GM12878 (cell line): Measurements from ENCODE around the gene HUNK.

Experiments
- ATF2 ChIP-seq: IDR thresholded peaks from 2 replicates; pipeline ENCODE4 v1.6.1; 2012; ENCODE audit warnings: low read length, inconsistent platforms
- CREM ChIP-seq: IDR thresholded peaks from 2 replicates; pipeline ENCODE4 v1.6.1; 2014; ENCODE audit warnings: antibody characterized with exemption, low read depth
- CTCF ChIP-seq, 3 experiments: IDR thresholded peaks in 2 of 3; conservative IDR thresholded peaks in 1 of 3; 2 replicates each; pipeline ENCODE4 v1.5.1; 2011; ENCODE audit warnings: low read depth in 3 of 3, low read length in 3 of 3, mild to moderate bottlenecking in 3 of 3, control low read depth in 2 of 3, moderate library complexity in 2 of 3, inconsistent platforms in 1 of 3, mixed read lengths in 1 of 3; ENCODE audit not compliant: control insufficient read depth in 2 of 3, insufficient read depth in 1 of 3; ENCODE audit errors: extremely low read depth in 1 of 3
- ELK1 ChIP-seq: IDR thresholded peaks from 2 replicates; pipeline ENCODE4 v1.6.1; 2012; ENCODE audit warnings: low read depth, low read length, improper control_type of control experiment
- EP300 ChIP-seq, 2 experiments: fragments of 150-350 bp in 1 of 2; IDR thresholded peaks; 2 replicates each; pipeline ENCODE4 v1.6.1; 2011 to 2012; ENCODE audit warnings: low read depth in 2 of 2, low read length in 2 of 2, borderline replicate concordance in 1 of 2, improper control_type of control experiment in 1 of 2, inconsistent platforms in 1 of 2; ENCODE audit not compliant: control insufficient read depth in 1 of 2
- EZH2 ChIP-seq: IDR thresholded peaks from 2 replicates; pipeline ENCODE4 v1.6.1; 2012; ENCODE audit warnings: low read depth, mild to moderate bottlenecking, control low read depth, inconsistent platforms, low read length, borderline replicate concordance; ENCODE audit not compliant: control insufficient read depth
- FOXM1 ChIP-seq: IDR thresholded peaks from 2 replicates; pipeline ENCODE4 v1.6.1; 2012; ENCODE audit warnings: low read depth, mild to moderate bottlenecking, inconsistent platforms, low read length, moderate library complexity
- GABPA ChIP-seq: IDR thresholded peaks from 2 replicates; pipeline ENCODE4 v1.6.1; 2014; ENCODE audit warnings: antibody characterized with exemption, low read depth, mild to moderate bottlenecking, inconsistent platforms
- MXI1 ChIP-seq: fragments of 150-350 bp; IDR thresholded peaks from 2 replicates; pipeline ENCODE4 v1.6.1; 2011; ENCODE audit warnings: low read depth, mild to moderate bottlenecking, inconsistent platforms, low read length, improper control_type of control experiment
- RCOR1 ChIP-seq: conservative IDR thresholded peaks from 2 replicates; pipeline ENCODE4 v1.6.1; 2012; ENCODE audit warnings: low read depth, low read length, improper control_type of control experiment
- SPI1 ChIP-seq: IDR thresholded peaks from 2 replicates; pipeline ENCODE4 v1.6.1; 2011; ENCODE audit warnings: low read depth, mild to moderate bottlenecking, low read length, moderate library complexity, borderline replicate concordance; ENCODE audit not compliant: insufficient read depth

- TF ChIP-seq SPI1 (no peak), CTCF (IDR thresholded peaks at IDR 0.05 in 2 of 3, conservative IDR thresholded peaks at IDR 0.05 in 1 of 3; ENCODE audit: control insufficient read depth in 2 of 3, extremely low read depth in 1 of 3, insufficient read depth in 1 of 3, low read depth in 3 of 3, low read length in 3 of 3) (no peak), GABPA (no peak), ATF2 (no peak), ELK1 (no peak), RCOR1 (no peak), EZH2 (no peak), EP300 (IDR thresholded peaks at IDR 0.05; ENCODE audit: borderline replicate concordance in 1 of 2, control insufficient read depth in 1 of 2, low read depth in 2 of 2, low read length in 2 of 2) (no peak), MXI1 (no peak), CREM (no peak), FOXM1 (no peak)
These were observed 87.1 kb downstream of the HUNK start for GRCh38 chr21:31959881-31960280.
